Activated naive CD4-positive, alpha-beta T cell treated with anti-CD3 and anti-CD28 coated beads, Interleukin-2, amount 50 U/mL, for 16 hours (primary cell): ENCODE data around the gene TMEM240.
"Not testable (repeated sequence)": the region's sequence is repeated elsewhere in the genome, so short reads cannot be mapped to it uniquely, and the experiment has no call there.

Experiments used
- DNase-seq: peaks from one replicate; pipeline ENCODE4 v3.0.0-alpha.2; 2020

TMEM240 gene

DNA sequence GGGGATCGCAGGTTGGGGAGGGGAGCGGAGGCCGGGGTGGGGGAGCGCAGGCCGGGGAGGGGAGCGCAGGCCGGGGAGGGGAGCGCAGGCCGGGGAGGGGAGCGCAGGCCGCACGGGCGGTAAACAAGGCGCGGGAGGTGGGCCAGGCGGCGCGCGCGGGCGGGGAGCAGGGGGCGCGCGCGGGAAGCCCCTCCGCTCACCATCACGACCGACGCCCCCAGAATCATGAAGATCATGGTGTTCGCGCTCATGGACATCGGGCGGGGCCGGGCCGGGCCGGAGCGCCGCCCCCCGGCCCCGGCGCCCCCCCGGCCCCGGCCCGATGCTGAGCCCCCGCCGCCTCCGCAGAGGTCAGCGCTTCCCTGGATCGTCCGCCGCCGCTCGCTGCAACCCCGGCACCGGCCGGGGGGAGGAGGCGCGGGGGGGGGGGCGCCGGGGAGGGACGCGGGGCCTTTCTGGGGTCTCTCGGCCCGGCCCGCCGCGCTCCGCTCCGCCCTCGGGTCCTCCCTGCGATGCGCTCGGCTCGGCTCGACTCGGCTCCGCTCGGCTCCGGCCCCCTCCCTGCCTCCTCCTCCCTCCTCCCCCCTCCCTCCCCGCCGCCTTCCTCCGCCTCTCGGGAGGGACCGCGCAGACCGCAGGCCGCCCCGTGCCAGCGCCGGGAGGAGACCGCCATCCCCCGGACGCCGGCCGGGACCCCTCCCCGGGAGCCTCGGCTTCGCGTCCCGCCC, at the start of gene TMEM240:
Gene TMEM240 (minus strand): TSS at position 535 of the 728 bp plus-strand sequence. CDS start 278 bp downstream, at position 257.
- peak; percentile 59 for DNase-seq

- no peak for DNase-seq
Observed at GRCh38 chr1:1583347-1584010, 43.1 kb upstream of the TMEM240 start.

GRCh38 chr1:1582585-1583346, 42.3 kb upstream of the TMEM240 start:
- no peak for DNase-seq

DNA sequence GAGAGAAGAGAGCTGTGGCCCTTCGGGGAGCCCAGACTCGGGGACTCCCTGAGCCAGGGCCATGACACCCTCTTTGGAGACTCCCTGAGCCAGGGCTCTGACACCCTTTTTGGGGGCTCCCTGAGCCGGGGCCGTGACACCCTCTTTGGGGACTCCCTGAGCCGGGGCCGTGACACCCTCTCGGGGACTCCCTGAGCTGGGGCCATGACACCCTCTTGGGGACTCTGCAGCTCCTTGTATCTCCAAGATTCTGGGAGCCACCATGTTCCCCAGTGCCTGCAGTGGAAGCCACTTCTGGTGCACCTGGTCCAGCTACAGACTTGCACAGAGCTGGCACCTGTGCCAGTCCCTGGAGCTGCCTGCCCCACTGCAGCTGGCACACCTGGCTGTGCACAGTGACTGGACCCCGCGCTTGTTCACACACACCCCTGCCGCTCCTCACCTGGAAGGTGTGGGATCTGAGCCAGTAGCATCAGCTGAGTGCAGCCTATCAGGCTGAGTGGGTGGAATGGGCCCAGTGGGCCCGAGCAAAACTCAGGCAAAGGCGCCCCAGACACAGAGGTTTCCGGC, 38.0 kb upstream of the TMEM240 start:
- no peak for DNase-seq

DNA sequence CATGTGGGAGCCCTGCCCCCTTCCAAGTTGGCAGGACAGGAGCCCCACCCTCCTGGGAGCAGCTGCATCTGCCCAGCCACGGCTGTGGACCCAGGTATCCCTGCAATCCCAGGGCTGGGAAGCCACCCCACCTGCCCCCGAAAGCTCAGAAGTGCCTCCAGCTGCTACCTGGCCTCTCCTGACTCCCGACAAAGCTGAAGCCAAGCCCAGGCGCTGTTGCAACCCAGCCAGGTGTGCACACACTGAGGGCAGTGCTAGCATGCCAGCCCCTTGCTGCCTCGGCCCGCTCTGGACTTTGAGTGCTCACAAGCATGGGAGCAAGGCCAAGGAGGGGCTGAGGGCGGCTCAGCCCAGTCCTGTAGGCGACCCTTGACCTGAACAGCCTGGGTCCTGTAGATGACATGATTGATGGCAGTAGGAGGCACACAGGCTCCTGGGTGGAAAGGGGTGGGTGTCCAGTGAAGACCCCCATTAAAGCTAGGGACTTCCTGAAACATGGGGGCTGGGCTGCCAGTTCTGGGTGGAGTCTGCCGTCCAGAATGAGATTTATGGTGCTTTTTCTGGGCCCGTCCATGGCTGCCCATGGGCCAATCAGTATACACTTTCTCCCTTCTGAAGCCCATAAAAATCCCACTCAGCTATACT, 37.1 kb upstream of the TMEM240 start:
- no peak for DNase-seq

GRCh38 chr1:1574721-1575537, 34.5 kb upstream of the TMEM240 start, which contains the start of gene SSU72:
SSU72 (minus strand) TSS chr1:1574863; CDS start chr1:1574557, 306 bp downstream.
- DNase-seq: peak; percentile 94

DNA sequence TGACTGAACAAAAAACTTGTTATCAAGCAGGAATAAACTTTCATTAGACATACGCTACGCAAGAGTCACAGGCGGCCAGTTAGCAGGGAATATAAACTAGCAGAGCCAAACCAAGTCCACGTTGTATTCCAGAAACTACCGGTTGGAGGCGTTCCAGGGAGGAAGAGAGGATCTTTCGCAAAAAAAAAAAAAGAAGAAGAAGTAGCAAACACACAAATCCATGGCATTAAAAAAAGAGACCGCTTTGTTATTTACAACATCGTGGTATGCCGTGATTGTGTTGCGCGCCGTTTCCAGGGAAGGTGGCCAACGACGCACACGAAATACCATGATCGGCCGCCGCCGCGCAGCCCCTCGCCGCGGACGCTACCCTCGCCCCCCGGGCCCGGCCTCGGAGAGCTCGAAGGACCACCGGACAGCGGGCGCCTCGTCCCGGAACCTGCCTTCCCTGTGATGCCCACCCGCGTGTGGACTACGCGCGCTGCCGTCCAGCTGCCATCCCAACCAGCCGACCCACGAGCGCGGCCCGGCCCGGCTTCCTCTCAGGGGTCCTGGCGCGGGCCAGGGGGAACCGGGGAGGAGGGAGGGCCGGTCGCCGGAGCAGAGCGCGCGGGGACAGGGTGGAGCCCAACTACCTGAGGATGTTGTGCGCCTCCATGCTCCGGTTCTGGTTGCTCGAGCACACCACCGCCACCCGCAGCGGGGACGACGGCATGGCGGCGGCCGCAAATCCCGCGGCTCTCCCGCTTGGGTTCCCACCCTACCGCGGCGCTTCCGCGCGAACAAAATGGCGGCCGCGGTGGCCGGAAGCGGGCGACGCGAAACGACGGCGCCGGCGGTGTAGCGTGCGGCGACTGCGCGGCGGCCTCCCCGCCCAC, 33.7 kb upstream of the TMEM240 start:
- DNase-seq: peak; percentile 74

DNA sequence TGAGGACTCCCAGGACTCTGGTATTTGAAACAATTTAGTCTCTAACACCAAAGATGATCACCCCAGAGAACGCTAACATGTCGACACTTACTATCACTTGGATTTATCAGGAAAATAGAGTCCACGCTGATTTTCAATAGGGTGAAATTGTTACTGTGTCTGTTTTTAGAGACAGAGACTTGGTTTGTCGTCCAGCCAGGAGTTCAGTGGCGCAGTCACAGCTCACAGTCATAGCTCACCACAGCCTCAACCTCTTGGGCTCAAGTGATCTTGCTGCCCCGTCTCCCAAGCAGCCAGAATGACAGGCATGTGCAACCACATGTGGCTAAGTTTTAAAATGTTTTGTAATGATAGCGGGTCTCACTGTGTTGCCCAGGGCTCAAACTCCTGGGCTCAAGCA, 28.9 kb upstream of the TMEM240 start:
- no peak for DNase-seq

DNA sequence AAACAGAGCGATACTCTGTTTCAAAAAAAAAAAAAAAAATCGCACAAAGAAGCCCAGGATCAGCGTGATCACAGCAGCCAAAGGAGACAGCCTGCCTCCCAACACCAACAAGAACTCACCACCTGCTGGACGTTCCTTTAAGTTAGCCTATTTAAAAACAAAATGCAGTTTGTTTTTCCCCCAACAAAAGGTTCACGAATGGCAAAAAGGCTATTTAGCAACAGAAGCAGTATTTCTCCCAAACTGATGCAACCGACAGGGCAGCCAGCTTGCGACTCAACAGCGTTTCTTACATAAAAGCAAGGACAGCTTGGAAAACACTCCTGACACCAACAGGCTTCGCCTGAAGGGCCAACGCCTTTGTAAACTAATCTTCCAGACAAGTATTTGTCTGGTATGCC, 27.5 kb upstream of the TMEM240 start:
- DNase-seq: no peak

DNA sequence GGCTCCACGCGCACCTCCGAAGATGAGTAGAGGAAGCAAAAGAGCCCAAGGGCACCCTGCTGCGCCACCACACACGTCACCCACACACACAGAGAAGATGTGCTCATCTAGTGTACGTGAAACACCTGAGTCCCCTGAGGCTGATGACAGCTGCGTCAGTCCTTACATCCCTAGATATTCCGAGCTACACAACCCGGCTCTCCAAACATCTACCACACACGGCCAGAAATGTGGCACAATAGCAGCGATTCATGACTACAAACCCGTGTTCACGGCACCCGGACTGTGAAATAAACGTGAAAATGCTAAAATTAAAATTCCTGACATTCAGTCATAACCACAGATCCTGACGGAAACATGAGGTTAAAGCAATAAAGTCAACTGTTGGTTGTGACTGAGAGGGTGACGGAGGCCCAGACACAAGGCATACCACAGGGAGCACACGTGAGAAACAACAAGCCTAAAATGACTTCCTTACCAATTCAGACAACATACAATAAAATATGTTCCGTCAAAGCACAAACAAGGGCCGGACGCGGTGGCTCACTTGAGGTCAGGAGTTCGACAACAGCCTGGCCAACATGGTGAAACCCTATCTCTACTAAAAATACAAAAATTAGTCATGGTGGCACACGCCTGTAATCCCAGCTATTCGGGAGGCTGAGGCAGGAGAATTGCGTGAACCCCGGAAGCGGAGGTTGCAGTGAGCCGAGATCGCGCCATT, 26.9 kb upstream of the TMEM240 start:
- DNase-seq: no peak

GRCh38 chr1:1565340-1565739, 24.9 kb upstream of the TMEM240 start:
- no peak for DNase-seq

- no peak for DNase-seq
Observed at GRCh38 chr1:1564268-1564667, 23.8 kb upstream of the TMEM240 start.

GRCh38 chr1:1563688-1564087, 23.3 kb upstream of the TMEM240 start:
- DNase-seq: no peak

DNA sequence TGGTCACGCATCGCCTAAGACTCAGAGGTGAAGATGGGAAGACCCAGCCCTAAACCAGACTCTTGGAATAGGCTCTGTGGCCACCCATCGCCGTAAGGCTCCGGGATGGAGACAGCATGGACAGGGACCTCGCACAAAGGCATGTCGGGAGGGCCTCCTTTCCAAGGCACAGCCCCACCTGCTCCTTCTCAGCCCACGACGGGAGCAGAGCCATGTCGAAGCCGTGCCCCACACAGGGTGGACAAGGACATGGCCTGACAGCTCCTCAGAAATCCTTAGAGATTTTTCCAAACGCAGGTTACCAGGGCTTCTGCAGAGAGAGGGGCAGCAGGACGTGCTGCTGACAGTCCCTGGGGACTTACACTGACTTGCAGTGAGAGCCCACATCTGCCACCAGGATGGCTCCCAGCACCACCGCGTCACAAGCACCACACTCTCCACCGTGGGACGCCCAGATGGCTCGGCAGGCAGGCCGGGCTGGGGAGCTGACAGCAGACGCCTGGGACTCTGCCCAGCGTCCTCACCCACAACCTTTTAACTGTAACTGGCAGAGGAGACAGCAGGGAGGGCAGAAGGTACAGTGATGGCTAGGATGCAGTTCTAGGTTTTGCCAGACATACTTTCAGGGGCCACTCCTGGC, 22.3 kb upstream of the TMEM240 start:
- no peak for DNase-seq

DNA sequence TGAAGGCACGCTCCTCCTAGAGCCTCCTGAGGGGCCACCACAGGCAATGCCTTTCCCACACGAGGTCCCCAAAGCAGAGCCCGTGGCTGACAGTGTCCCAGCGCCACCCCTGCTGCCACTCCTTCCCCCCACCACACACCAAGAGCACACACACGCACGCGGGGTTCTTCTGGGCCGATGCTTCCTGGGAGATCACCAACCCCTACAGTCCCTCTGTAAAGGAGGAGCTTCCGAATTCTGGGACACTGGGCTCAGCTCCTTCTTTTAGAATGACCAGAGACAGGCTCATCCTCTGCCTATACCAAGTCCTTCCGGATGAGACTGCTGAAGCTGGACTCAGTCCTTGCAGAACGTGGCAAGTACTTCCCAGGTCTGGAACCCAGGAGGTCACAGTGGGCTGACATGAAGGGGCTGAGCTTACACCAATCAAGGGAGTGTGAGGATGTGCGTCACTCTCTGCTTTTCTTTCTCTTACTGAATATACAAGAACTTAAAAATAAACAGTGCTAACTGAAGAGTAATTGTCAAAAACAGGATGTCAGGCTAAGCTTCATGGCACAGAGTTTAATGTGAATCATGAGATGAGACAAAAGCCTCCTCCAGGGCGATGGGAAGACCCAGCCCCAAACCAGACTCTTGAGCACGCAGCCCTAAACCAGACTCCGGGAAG, 21.5 kb upstream of the TMEM240 start:
- no peak for DNase-seq

- DNase-seq: no peak
Observed at GRCh38 chr1:1560178-1560577, 19.8 kb upstream of the TMEM240 start.

GRCh38 chr1:1559066-1559465, 18.6 kb upstream of the TMEM240 start:
- no peak for DNase-seq

DNA sequence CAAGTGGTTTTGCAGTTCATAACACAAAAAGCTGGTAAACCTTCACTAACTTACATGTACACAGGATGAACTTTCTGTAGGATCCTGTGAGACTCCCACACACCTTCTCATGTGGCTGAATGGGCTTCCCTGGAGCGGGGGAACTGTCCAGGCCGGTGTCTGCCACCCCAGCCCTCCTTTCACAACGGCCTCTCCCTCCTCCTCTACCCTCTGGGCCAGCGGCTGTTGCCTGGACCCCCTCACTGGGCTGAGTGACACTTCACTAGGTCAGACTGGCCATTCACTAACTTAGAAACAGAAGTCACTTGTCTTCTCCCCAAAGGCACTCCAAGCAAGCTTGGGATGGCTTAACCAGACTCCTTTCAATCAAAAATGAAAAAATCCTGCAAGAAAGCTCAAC, 18.2 kb upstream of the TMEM240 start:
- DNase-seq: no peak

DNA sequence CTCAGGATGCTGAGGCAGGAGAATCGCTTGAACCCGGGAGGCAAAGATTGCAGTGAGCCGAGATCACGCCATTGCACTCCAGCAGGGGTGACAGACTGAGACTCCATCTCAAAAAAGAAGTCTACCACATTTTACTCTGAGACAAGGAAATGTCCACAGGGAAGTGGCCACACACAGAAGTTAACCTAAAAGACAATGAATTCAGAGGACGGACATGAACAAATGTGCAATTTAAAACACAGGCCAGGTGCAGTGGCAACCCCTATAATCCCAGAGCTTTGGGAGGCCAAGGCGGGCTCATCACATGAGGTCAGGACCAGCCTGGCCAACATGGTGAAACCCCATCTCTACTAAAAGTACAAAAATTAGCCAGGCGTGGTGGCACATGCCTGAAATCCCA, 17.3 kb upstream of the TMEM240 start:
- DNase-seq: not testable (repeated sequence)
